ENCODE measurements around the gene NHERF2. TPM values are rescaled to one million over a fixed set of nuclear protein-coding genes. Genes with fewer than 3 reads are reported as not detected.

The NHERF2 gene
- total RNA-seq, 1 experiment from 2014 or later: 174 TPM

- H3K4me1 ChIP-seq (ENCODE audit: control insufficient read depth, insufficient read depth, low read length): 0 out of 2 replicates have a peak, but pooled peaks cover 14% of the 10 kb centered on the region
- in situ Hi-C loops (cut with HindIII; ENCODE audit: low pct_unique_long_range_greater_than_20kb, low sequenced_read_pairs) (no loop called here), intact Hi-C loops (cut with micrococcal nuclease; ENCODE audit: unreplicated experiment) (no loop called here)
- TF ChIP-seq POLR2AphosphoS5 (IDR thresholded peaks at IDR 0.05; ENCODE audit: low read depth, low read length) (peak; percentile 47), CTCF (IDR thresholded peaks at IDR 0.05) (no peak), SIN3A (IDR thresholded peaks at IDR 0.05; ENCODE audit: borderline replicate concordance, insufficient read depth, low read depth, low read length) (0 out of 2 replicates have a peak, but pooled peaks have one; percentile 16), TCF7L2 (IDR thresholded peaks at IDR 0.05; ENCODE audit: low read depth, low read length) (no peak), REST (IDR thresholded peaks at IDR 0.05; ENCODE audit: insufficient read depth in 1 of 2, low read depth in 2 of 2, low read length in 1 of 2) (0 out of 4 replicates have a peak, but pooled peaks of 1 of the 2 experiments have one; percentile 37)
- no TSS peak for BruUV-seq (replicated peaks)
- no peaks in the 10 kb centered on the region for H3K27me3 ChIP-seq (ENCODE audit: control insufficient read depth, insufficient read depth, low read length)
- H3K9me3 ChIP-seq (ENCODE audit: control insufficient read depth, insufficient read depth, low read depth, low read length): no peaks in the 10 kb centered on the region
- DNase-seq (ENCODE audit: low read depth, low spot score) (no peak), ATAC-seq (no peak)
- H3K27ac ChIP-seq (ENCODE audit: low read length): no peak overlapping the region
- H3K4me3 ChIP-seq (ENCODE audit: low read depth in 2 of 2, low read length in 2 of 2): no peak overlapping the region
- CTCF ChIA-PET: no interaction called here
- no peaks in the 10 kb centered on the region for H3K36me3 ChIP-seq (ENCODE audit: control insufficient read depth, insufficient read depth, low read length)
- POLR2A ChIA-PET: interaction anchor here (0.5 kb wide), 1 partner anchor 77 kb away, joined by 4 read pairs; no protein-coding TSS in a partner anchor
Measured at GRCh38 chr16:2087748-2088631, 61.3 kb downstream of the NHERF2 start.

Other genes with a start within 250 kb of the NHERF2 start
- 23.0 TPM for gene SPSB3, start 244.3 kb upstream of the NHERF2 start, total RNA-seq (2021; ENCODE audit: unreplicated experiment)
- gene NUBP2, start 243.9 kb upstream of the NHERF2 start, total RNA-seq (2021; ENCODE audit: unreplicated experiment): 85.8 TPM
- gene IGFALS, start 233.2 kb upstream of the NHERF2 start, total RNA-seq (2021; ENCODE audit: unreplicated experiment): 0.10 TPM
- 58.9 TPM for gene HAGH, start 200.1 kb upstream of the NHERF2 start, total RNA-seq (2021; ENCODE audit: unreplicated experiment)
- gene FAHD1, start 199.7 kb upstream of the NHERF2 start, total RNA-seq (2021; ENCODE audit: unreplicated experiment): 34.6 TPM
- gene MEIOB, start 154.7 kb upstream of the NHERF2 start, total RNA-seq (2021; ENCODE audit: unreplicated experiment): not detected
- 3.3 TPM for gene HS3ST6, start 108.5 kb upstream of the NHERF2 start, total RNA-seq (2021; ENCODE audit: unreplicated experiment)
- 25.3 TPM for gene MSRB1, start 83.7 kb upstream of the NHERF2 start, total RNA-seq (2021; ENCODE audit: unreplicated experiment)
- gene RPL3L, start 72.2 kb upstream of the NHERF2 start, total RNA-seq (2021; ENCODE audit: unreplicated experiment): 0.26 TPM
- gene NDUFB10, start 67.4 kb upstream of the NHERF2 start, total RNA-seq (2021; ENCODE audit: unreplicated experiment): 287 TPM
- gene RPS2, start 62.1 kb upstream of the NHERF2 start, total RNA-seq (2021; ENCODE audit: unreplicated experiment): 2,794 TPM
- gene RNF151, start 60.0 kb upstream of the NHERF2 start, total RNA-seq (2021; ENCODE audit: unreplicated experiment): not detected
- 42.4 TPM for gene TBL3, start 54.8 kb upstream of the NHERF2 start, total RNA-seq (2021; ENCODE audit: unreplicated experiment)
- gene NOXO1, start 45.4 kb upstream of the NHERF2 start, total RNA-seq (2021; ENCODE audit: unreplicated experiment): 4.0 TPM
- gene GFER, start 42.7 kb upstream of the NHERF2 start, total RNA-seq (2021; ENCODE audit: unreplicated experiment): 49.2 TPM
- 15.2 TPM for gene SYNGR3, start 36.9 kb upstream of the NHERF2 start, total RNA-seq (2021; ENCODE audit: unreplicated experiment)
- 85.7 TPM for gene ZNF598, start 17.1 kb upstream of the NHERF2 start, total RNA-seq (2021; ENCODE audit: unreplicated experiment)
- gene NPW, start 7.1 kb upstream of the NHERF2 start, total RNA-seq (2021; ENCODE audit: unreplicated experiment): 15.3 TPM
- 39.8 TPM for gene NTHL1, start 20.9 kb downstream of the NHERF2 start, total RNA-seq (2021; ENCODE audit: unreplicated experiment)
- gene TSC2, start 21.1 kb downstream of the NHERF2 start, total RNA-seq (2021; ENCODE audit: unreplicated experiment): 115 TPM
- gene PKD1, start 109.0 kb downstream of the NHERF2 start, total RNA-seq (2021; ENCODE audit: unreplicated experiment): 279 TPM
- gene RAB26, start 121.7 kb downstream of the NHERF2 start, total RNA-seq (2021; ENCODE audit: unreplicated experiment): 92.2 TPM
- 108 TPM for gene TRAF7, start 128.9 kb downstream of the NHERF2 start, total RNA-seq (2021; ENCODE audit: unreplicated experiment)
- 4.5 TPM for gene CASKIN1, start 169.7 kb downstream of the NHERF2 start, total RNA-seq (2021; ENCODE audit: unreplicated experiment)
- 91.1 TPM for gene MLST8, start 178.6 kb downstream of the NHERF2 start, total RNA-seq (2021; ENCODE audit: unreplicated experiment)
- gene BRICD5, start 184.0 kb downstream of the NHERF2 start, total RNA-seq (2021; ENCODE audit: unreplicated experiment): 8.7 TPM
- gene PGP, start 187.9 kb downstream of the NHERF2 start, total RNA-seq (2021; ENCODE audit: unreplicated experiment): 48.7 TPM
- 50.8 TPM for gene E4F1, start 196.7 kb downstream of the NHERF2 start, total RNA-seq (2021; ENCODE audit: unreplicated experiment)
- gene DNASE1L2, start 209.5 kb downstream of the NHERF2 start, total RNA-seq (2021; ENCODE audit: unreplicated experiment): 4.4 TPM
- gene ECI1, start 224.7 kb downstream of the NHERF2 start, total RNA-seq (2021; ENCODE audit: unreplicated experiment): 117 TPM
- gene RNPS1, start 241.2 kb downstream of the NHERF2 start, total RNA-seq (2021; ENCODE audit: unreplicated experiment): 249 TPM

All from Panc1 (cell line).